ENCODE measurements around the gene NF1.

NF1 gene

GRCh38 chr17:31388770-31389656 lies 294.2 kb downstream of the NF1 start:
- DNase-seq, result no peak

- DNase-seq, result no peak
Measured at GRCh38 chr17:31389657-31390381, 295.0 kb downstream of the NF1 start.

- no peak for DNase-seq
Measured at GRCh38 chr17:31390426-31390747, 295.6 kb downstream of the NF1 start.

GRCh38 chr17:31390748-31391495 lies 296.1 kb downstream of the NF1 start:
- DNase-seq, result no peak

GRCh38 chr17:31391496-31391949 lies 296.7 kb downstream of the NF1 start, which contains the start of gene RAB11FIP4:
RAB11FIP4 (plus strand) TSS chr17:31391675; CDS start chr17:31391853, 178 bp downstream.
- DNase-seq, result no peak

GRCh38 chr17:31392002-31392855 lies 297.5 kb downstream of the NF1 start:
- DNase-seq, result peak; percentile 18

- DNase-seq, result no peak
Measured at GRCh38 chr17:31392856-31393748, 298.3 kb downstream of the NF1 start.

GRCh38 chr17:31393749-31394146 lies 299.0 kb downstream of the NF1 start:
- DNase-seq, result no peak

- DNase-seq, result no peak
Measured at GRCh38 chr17:31394544-31394943, 299.8 kb downstream of the NF1 start.

- no peak for DNase-seq
Measured at GRCh38 chr17:31397256-31397939, 302.6 kb downstream of the NF1 start.

GRCh38 chr17:31398381-31399311 lies 303.9 kb downstream of the NF1 start:
- DNase-seq, result no peak

- DNase-seq, result no peak
Measured at GRCh38 chr17:31400481-31400950, 305.7 kb downstream of the NF1 start.

GRCh38 chr17:31401456-31402254 lies 306.9 kb downstream of the NF1 start:
- DNase-seq, result no peak

- no peak for DNase-seq
Measured at GRCh38 chr17:31404028-31404949, 309.5 kb downstream of the NF1 start.

- DNase-seq, result no peak
Measured at GRCh38 chr17:31405890-31406371, 311.2 kb downstream of the NF1 start.

- no peak for DNase-seq
Measured at GRCh38 chr17:31408586-31408985, 313.8 kb downstream of the NF1 start.

GRCh38 chr17:31411707-31412285 lies 317.0 kb downstream of the NF1 start:
- no peak for DNase-seq
